Activated naive CD4-positive, alpha-beta T cell treated with anti-CD3 and anti-CD28 coated beads, Interleukin-2, amount 10 ng/mL, durations not matched to agents 7 days and 5 days (primary cell): Measurements from ENCODE around the gene MRTFB.

Experiments
- CTCF ChIA-PET: fragments of 350-600 bp; sonication (Branson Sonifier 250); formaldehyde crosslinking; loops from one replicate; lab custom pipeline; 2021; ENCODE audit warnings: antibody characterized with exemption; lab: Charles Lee
- DNase-seq: peaks from one replicate; pipeline ENCODE4 v3.0.0-alpha.2; 2020
- H3K27ac Mint-ChIP-seq: one replicate; pipeline ENCODE4 v1.8.0; 2021; ENCODE audit warnings: mild to moderate bottlenecking, moderate library complexity, mixed read lengths
- H3K27me3 Mint-ChIP-seq: one replicate; pipeline ENCODE4 v1.8.0; 2021; ENCODE audit warnings: mild to moderate bottlenecking, mixed read lengths
- H3K36me3 Mint-ChIP-seq: one replicate; pipeline ENCODE4 v1.8.0; 2021; ENCODE audit warnings: mixed read lengths
- H3K4me1 Mint-ChIP-seq: one replicate; pipeline ENCODE4 v1.8.0; 2021; ENCODE audit warnings: mixed read lengths
- H3K4me3 Mint-ChIP-seq: one replicate; pipeline ENCODE4 v1.8.0; 2021; ENCODE audit warnings: mild to moderate bottlenecking, moderate library complexity, mixed read lengths
- H3K9me3 Mint-ChIP-seq: one replicate; pipeline ENCODE4 v1.8.0; 2021; ENCODE audit warnings: mixed read lengths

Gene MRTFB

GRCh38 chr16:14105760-14106375, 34.7 kb downstream of the MRTFB start:
- Mint-ChIP-seq H3K4me3 (no peak overlapping the region), H3K9me3 (no peaks in the 10 kb centered on the region), H3K27me3 (no peaks in the 10 kb centered on the region), H3K27ac (no peak overlapping the region), H3K4me1 (peaks cover 12% of the 10 kb centered on the region), H3K36me3 (peaks cover 1% of the 10 kb centered on the region)
- CTCF ChIA-PET: no interaction called here
- no peak for DNase-seq

GRCh38 chr16:14106457-14106856, 35.3 kb downstream of the MRTFB start:
- H3K4me1 Mint-ChIP-seq: peaks cover 9% of the 10 kb centered on the region

GRCh38 chr16:14106961-14107360, 35.8 kb downstream of the MRTFB start:
- CTCF ChIA-PET: no interaction called here
- Mint-ChIP-seq H3K9me3 (no peaks in the 10 kb centered on the region), H3K27ac (no peak overlapping the region), H3K4me3 (no peak overlapping the region), H3K36me3 (no peaks in the 10 kb centered on the region), H3K4me1 (peaks cover 6% of the 10 kb centered on the region), H3K27me3 (no peaks in the 10 kb centered on the region)
- no peak for DNase-seq

More at GRCh38 chr16:14106457-14106856, 35.3 kb downstream of the MRTFB start:
- CTCF ChIA-PET: no interaction called here
- Mint-ChIP-seq H3K4me3 (no peak overlapping the region), H3K36me3 (no peaks in the 10 kb centered on the region), H3K27ac (no peak overlapping the region), H3K9me3 (no peaks in the 10 kb centered on the region), H3K27me3 (no peaks in the 10 kb centered on the region)
- no peak for DNase-seq

GRCh38 chr16:14109077-14109775, 38.1 kb downstream of the MRTFB start:
- CTCF ChIA-PET: interaction anchor here (2.1 kb wide), 1 partner anchor 189 kb away, joined by 4 read pairs; the partner anchor contains the start of gene ERCC4
- Mint-ChIP-seq H3K36me3 (no peaks in the 10 kb centered on the region), H3K27me3 (no peaks in the 10 kb centered on the region), H3K27ac (no peak overlapping the region), H3K9me3 (no peaks in the 10 kb centered on the region), H3K4me1 (peaks cover 10% of the 10 kb centered on the region), H3K4me3 (no peak overlapping the region)
- no peak for DNase-seq

GRCh38 chr16:14109782-14110727, 38.9 kb downstream of the MRTFB start:
- H3K27me3 Mint-ChIP-seq: no peaks in the 10 kb centered on the region
- no peak overlapping the region for H3K4me3 Mint-ChIP-seq
- H3K9me3 Mint-ChIP-seq: no peaks in the 10 kb centered on the region
- H3K36me3 Mint-ChIP-seq: no peaks in the 10 kb centered on the region
- CTCF ChIA-PET: interaction anchor here (2.1 kb wide), 1 partner anchor 190 kb away, joined by 4 read pairs; the partner anchor contains the start of gene ERCC4
- H3K27ac Mint-ChIP-seq: no peak overlapping the region
- H3K4me1 Mint-ChIP-seq: peaks cover 10% of the 10 kb centered on the region
- no peak for DNase-seq

DNA sequence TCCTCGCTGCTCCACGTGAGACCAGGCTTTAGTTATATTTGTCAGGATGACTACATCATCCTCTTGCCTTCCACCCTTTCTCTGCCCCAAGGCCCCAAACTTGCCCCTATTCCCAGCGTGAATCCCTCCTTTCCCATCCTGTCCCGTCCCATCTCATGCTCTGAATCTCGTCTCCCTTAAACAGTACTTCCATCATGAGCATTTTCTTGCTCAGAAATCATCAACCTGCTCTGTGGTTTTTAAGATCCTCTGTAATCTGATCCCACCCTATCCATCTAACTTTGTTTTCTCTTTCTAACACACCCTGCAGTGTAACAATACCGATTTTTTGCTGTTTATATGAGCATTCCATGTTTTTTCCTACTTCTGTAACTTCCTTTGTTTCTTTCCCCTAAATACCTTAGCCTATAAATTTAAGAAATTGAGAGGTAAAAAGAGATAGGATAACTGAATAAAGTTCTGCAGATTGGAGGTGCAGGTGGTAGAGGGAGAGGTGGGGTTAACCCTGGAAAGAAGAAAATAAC, 39.7 kb downstream of the MRTFB start:
- Mint-ChIP-seq H3K9me3 (no peaks in the 10 kb centered on the region), H3K4me1 (peaks cover 10% of the 10 kb centered on the region), H3K36me3 (no peaks in the 10 kb centered on the region), H3K4me3 (no peak overlapping the region), H3K27ac (no peak overlapping the region), H3K27me3 (no peaks in the 10 kb centered on the region)
- CTCF ChIA-PET: interaction anchor here (1.3 kb wide), 1 partner anchor 10 kb away, joined by 3 read pairs; no protein-coding TSS in a partner anchor
- DNase-seq: no peak

GRCh38 chr16:14111713-14112538, 40.8 kb downstream of the MRTFB start:
- no peak for DNase-seq
- peaks cover 10% of the 10 kb centered on the region for H3K4me1 Mint-ChIP-seq
- no peak overlapping the region for H3K27ac Mint-ChIP-seq
- H3K27me3 Mint-ChIP-seq: no peaks in the 10 kb centered on the region
- H3K4me3 Mint-ChIP-seq: no peak overlapping the region
- H3K36me3 Mint-ChIP-seq: no peaks in the 10 kb centered on the region
- no peaks in the 10 kb centered on the region for H3K9me3 Mint-ChIP-seq
- CTCF ChIA-PET: interaction anchor here (1.3 kb wide), 1 partner anchor 11 kb away, joined by 3 read pairs; no protein-coding TSS in a partner anchor

DNA sequence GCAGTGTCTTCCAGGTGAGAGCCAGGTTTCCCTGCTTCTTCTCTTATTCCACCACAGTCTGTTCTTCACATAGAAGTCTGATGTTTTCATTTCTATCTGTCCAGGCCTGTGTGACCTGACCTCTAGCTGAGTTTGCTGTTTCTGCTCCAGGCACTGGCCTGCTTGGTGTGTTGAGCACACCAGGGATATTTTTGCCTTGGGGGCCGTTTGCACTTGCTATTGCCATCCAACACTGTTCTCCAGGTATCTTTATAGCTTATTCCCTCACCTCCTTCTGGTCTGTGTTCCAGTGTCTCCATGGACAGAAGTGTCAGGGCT, 41.4 kb downstream of the MRTFB start:
- CTCF ChIA-PET: no interaction called here
- H3K36me3 Mint-ChIP-seq: no peaks in the 10 kb centered on the region
- no peaks in the 10 kb centered on the region for H3K9me3 Mint-ChIP-seq
- no peaks in the 10 kb centered on the region for H3K27me3 Mint-ChIP-seq
- DNase-seq: no peak
- no peak overlapping the region for H3K4me3 Mint-ChIP-seq
- H3K27ac Mint-ChIP-seq: no peak overlapping the region
- H3K4me1 Mint-ChIP-seq: peaks cover 10% of the 10 kb centered on the region

- no peaks in the 10 kb centered on the region for H3K9me3 Mint-ChIP-seq
- peaks cover 8% of the 10 kb centered on the region for H3K4me1 Mint-ChIP-seq
- H3K27ac Mint-ChIP-seq: no peak overlapping the region
- H3K36me3 Mint-ChIP-seq: no peaks in the 10 kb centered on the region
- H3K27me3 Mint-ChIP-seq: no peaks in the 10 kb centered on the region
- no peak overlapping the region for H3K4me3 Mint-ChIP-seq
- DNase-seq: no peak
- CTCF ChIA-PET: no interaction called here
Measured at GRCh38 chr16:14113344-14113743, 42.2 kb downstream of the MRTFB start.

DNA sequence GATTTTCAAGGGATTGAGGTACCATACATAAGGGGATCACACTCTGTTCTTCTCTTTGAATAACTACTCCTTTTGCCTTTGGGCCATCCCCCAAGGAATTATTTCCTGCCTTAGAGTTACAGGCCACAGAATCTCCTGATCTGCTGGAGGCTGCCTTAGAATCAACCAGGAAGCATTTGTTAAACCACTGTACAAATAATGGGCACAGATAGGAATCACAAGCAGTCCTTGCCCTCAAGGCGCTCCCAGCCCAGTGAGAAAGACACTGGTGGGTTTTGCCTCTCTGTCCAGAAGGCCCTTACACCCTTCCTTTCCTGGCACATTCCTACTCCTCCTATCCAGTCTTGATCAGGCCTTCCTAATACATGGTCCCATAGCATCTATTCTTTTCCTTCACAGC, 45.9 kb downstream of the MRTFB start:
- Mint-ChIP-seq H3K4me3 (no peak overlapping the region), H3K9me3 (peaks cover 5% of the 10 kb centered on the region), H3K4me1 (peaks cover 3% of the 10 kb centered on the region), H3K27ac (no peak overlapping the region), H3K36me3 (no peaks in the 10 kb centered on the region), H3K27me3 (no peaks in the 10 kb centered on the region)
- CTCF ChIA-PET: no interaction called here
- no peak for DNase-seq

- no peak for DNase-seq
- no peaks in the 10 kb centered on the region for H3K4me1 Mint-ChIP-seq
- peaks cover 5% of the 10 kb centered on the region for H3K9me3 Mint-ChIP-seq
- H3K27me3 Mint-ChIP-seq: no peaks in the 10 kb centered on the region
- H3K36me3 Mint-ChIP-seq: no peaks in the 10 kb centered on the region
- no peak overlapping the region for H3K27ac Mint-ChIP-seq
- H3K4me3 Mint-ChIP-seq: no peak overlapping the region
- CTCF ChIA-PET: no interaction called here
Measured at GRCh38 chr16:14119799-14120198, 48.7 kb downstream of the MRTFB start.

GRCh38 chr16:14120335-14120734, 49.2 kb downstream of the MRTFB start:
- no peaks in the 10 kb centered on the region for H3K27me3 Mint-ChIP-seq
- H3K4me3 Mint-ChIP-seq: no peak overlapping the region
- H3K27ac Mint-ChIP-seq: no peak overlapping the region
- no peaks in the 10 kb centered on the region for H3K4me1 Mint-ChIP-seq
- no peak for DNase-seq
- CTCF ChIA-PET: no interaction called here
- H3K9me3 Mint-ChIP-seq: peaks cover 5% of the 10 kb centered on the region
- no peaks in the 10 kb centered on the region for H3K36me3 Mint-ChIP-seq

- no peak overlapping the region for H3K27ac Mint-ChIP-seq
Measured at GRCh38 chr16:14121142-14121541, 50.0 kb downstream of the MRTFB start.

More at GRCh38 chr16:14121142-14121541, 50.0 kb downstream of the MRTFB start:
- no peaks in the 10 kb centered on the region for H3K36me3 Mint-ChIP-seq
- no peak for DNase-seq
- H3K4me3 Mint-ChIP-seq: no peak overlapping the region
- peaks cover 5% of the 10 kb centered on the region for H3K9me3 Mint-ChIP-seq
- H3K27me3 Mint-ChIP-seq: no peaks in the 10 kb centered on the region
- no peaks in the 10 kb centered on the region for H3K4me1 Mint-ChIP-seq
- CTCF ChIA-PET: no interaction called here
